ENCODE results near the gene BARX2.

DNA sequence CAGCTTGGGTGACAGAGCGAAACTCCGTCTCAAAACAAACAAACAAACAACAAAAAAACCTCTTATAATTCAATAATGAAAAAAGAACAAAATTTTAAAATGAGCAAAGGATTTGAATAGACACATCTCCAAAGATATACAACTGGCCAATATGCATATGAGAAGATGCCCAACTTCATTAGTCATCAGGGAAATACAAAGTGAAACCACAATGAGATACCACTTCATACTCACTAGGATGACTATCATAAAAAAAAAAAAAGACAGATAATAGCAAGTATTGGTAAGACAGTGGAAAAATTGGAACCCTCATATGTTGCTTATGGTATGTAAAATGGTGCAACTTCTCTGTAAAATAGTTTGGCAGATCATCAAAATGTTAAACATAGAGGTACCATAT, 28.7 kb upstream of the BARX2 start:
- TF ChIP-seq, protein P1, sequence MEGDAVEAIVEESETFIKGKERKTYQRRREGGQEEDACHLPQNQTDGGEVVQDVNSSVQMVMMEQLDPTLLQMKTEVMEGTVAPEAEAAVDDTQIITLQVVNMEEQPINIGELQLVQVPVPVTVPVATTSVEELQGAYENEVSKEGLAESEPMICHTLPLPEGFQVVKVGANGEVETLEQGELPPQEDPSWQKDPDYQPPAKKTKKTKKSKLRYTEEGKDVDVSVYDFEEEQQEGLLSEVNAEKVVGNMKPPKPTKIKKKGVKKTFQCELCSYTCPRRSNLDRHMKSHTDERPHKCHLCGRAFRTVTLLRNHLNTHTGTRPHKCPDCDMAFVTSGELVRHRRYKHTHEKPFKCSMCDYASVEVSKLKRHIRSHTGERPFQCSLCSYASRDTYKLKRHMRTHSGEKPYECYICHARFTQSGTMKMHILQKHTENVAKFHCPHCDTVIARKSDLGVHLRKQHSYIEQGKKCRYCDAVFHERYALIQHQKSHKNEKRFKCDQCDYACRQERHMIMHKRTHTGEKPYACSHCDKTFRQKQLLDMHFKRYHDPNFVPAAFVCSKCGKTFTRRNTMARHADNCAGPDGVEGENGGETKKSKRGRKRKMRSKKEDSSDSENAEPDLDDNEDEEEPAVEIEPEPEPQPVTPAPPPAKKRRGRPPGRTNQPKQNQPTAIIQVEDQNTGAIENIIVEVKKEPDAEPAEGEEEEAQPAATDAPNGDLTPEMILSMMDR (IDR thresholded peaks at IDR 0.05; ENCODE audit: poor library complexity, severe bottlenecking): no peak
- no peak for TF ChIP-seq REST (IDR thresholded peaks at IDR 0.05; ENCODE audit: borderline replicate concordance)
- no peak for TF ChIP-seq EZH2 (IDR thresholded peaks at IDR 0.05; ENCODE audit: borderline replicate concordance, insufficient read depth, low read length, poor library complexity, severe bottlenecking)

Data from neural cell (in vitro differentiated cells).